CD14-positive monocyte (primary cell): ENCODE measurements around the gene CAPZA1. TPM values are rescaled to one million over a fixed set of nuclear protein-coding genes. Genes with fewer than 3 reads are reported as not detected.

Experiments
- DNase-seq, 3 donors: peaks; one replicate each; pipeline ENCODE4 v3.0.0-alpha.2; 2011 to 2022
- H2AFZ ChIP-seq: 2 replicates; pipeline ENCODE4 v1.6.0; 2012; ENCODE audit warnings: mild to moderate bottlenecking, low read depth, low read length, inconsistent platforms; ENCODE audit not compliant: insufficient read depth, poor library complexity, severe bottlenecking
- H3K27ac ChIP-seq, 2 donors: 1 replicate in 1 of 2; 2 replicates in 1 of 2; pipeline ENCODE4 v1.5.1; 2012 to 2013; ENCODE audit warnings: low read length in 2 of 2, control low read depth in 1 of 2, inconsistent platforms in 1 of 2, low read depth in 1 of 2, mild to moderate bottlenecking in 1 of 2
- H3K27me3 ChIP-seq, 2 donors: one replicate each; pipeline versions ENCODE4 v1.6.0 to v1.6.1; 2011 to 2013; ENCODE audit warnings: low read length in 2 of 2; ENCODE audit not compliant: control insufficient read depth in 2 of 2, insufficient read depth in 2 of 2
- H3K36me3 ChIP-seq, 2 donors: replicated peaks in 1 of 2; 1 replicate in 1 of 2; 2 replicates in 1 of 2; pipeline versions ENCODE4 v1.5.1 to v1.6.1; 2012 to 2013; ENCODE audit warnings: low read length in 2 of 2, control low read depth in 1 of 2, inconsistent platforms in 1 of 2, mild to moderate bottlenecking in 1 of 2; ENCODE audit not compliant: insufficient read depth in 2 of 2, control insufficient read depth in 1 of 2
- H3K4me1 ChIP-seq, 2 donors: 1 replicate in 1 of 2; 2 replicates in 1 of 2; pipeline versions ENCODE4 v1.5.1 to v1.6.1; 2012 to 2013; ENCODE audit warnings: low read length in 2 of 2, control low read depth in 1 of 2, inconsistent platforms in 1 of 2, mild to moderate bottlenecking in 1 of 2, moderate library complexity in 1 of 2; ENCODE audit not compliant: insufficient read depth in 2 of 2, control insufficient read depth in 1 of 2
- H3K4me2 ChIP-seq: replicated peaks from 2 replicates; pipeline ENCODE3; 2012; ENCODE audit warnings: low read length, moderate library complexity, mild to moderate bottlenecking; ENCODE audit not compliant: poor library complexity, severe bottlenecking; ENCODE audit errors: extremely low read depth
- H3K4me3 ChIP-seq, 3 experiments: fragments of 200-600 bp in 1 of 3; sonication (generic) in 1 of 3; replicated peaks in 1 of 3; 1 replicate in 2 of 3; 2 replicates in 1 of 3; pipeline ENCODE4 v1.5.1; 2011 to 2013; ENCODE audit warnings: low read length in 3 of 3, mild to moderate bottlenecking in 3 of 3, control low read depth in 2 of 3, low read depth in 2 of 3, inconsistent platforms in 1 of 3, moderate library complexity in 1 of 3
- H3K79me2 ChIP-seq: 2 replicates; pipeline ENCODE4 v1.6.0; 2012; ENCODE audit warnings: mild to moderate bottlenecking, control low read depth, inconsistent platforms, low read length, moderate library complexity; ENCODE audit not compliant: insufficient read depth
- H3K9ac ChIP-seq: 2 replicates; pipeline ENCODE4 v1.6.0; 2017; ENCODE audit warnings: low read length, mild to moderate bottlenecking; ENCODE audit not compliant: insufficient read depth, poor library complexity, severe bottlenecking
- H3K9me3 ChIP-seq, 2 donors: replicated peaks in 1 of 2; 1 replicate in 1 of 2; 2 replicates in 1 of 2; pipeline versions ENCODE4 v1.5.1 to v1.6.1; 2012 to 2013; ENCODE audit warnings: low read length in 2 of 2, control low read depth in 1 of 2; ENCODE audit not compliant: control insufficient read depth in 1 of 2, insufficient read depth in 1 of 2
- H4K20me1 ChIP-seq: 2 replicates; pipeline ENCODE4 v1.6.0; 2012; ENCODE audit warnings: mild to moderate bottlenecking, low read length, control low read depth, moderate library complexity; ENCODE audit not compliant: insufficient read depth
- H3K27ac Mint-ChIP-seq, 7 donors: one replicate each; pipeline ENCODE4 v1.8.0; 2020; ENCODE audit warnings: mild to moderate bottlenecking in 7 of 7, mixed read lengths in 7 of 7, moderate library complexity in 6 of 7, inconsistent platforms in 2 of 7
- H3K27me3 Mint-ChIP-seq, 3 donors: one replicate each; pipeline ENCODE4 v1.8.0; 2021 to 2022; ENCODE audit warnings: low read depth in 3 of 3, mild to moderate bottlenecking in 3 of 3, mixed read lengths in 3 of 3, moderate library complexity in 3 of 3, inconsistent platforms in 1 of 3
- H3K36me3 Mint-ChIP-seq, 2 donors: one replicate each; pipeline ENCODE4 v1.8.0; 2020; ENCODE audit warnings: mixed read lengths in 2 of 2, inconsistent platforms in 1 of 2, mild to moderate bottlenecking in 1 of 2
- H3K4me1 Mint-ChIP-seq: one replicate; pipeline ENCODE4 v1.8.0; 2020; ENCODE audit warnings: mild to moderate bottlenecking, mixed read lengths
- H3K4me3 Mint-ChIP-seq, 2 donors: one replicate each; pipeline ENCODE4 v1.8.0; 2020; ENCODE audit warnings: mild to moderate bottlenecking in 2 of 2, mixed read lengths in 2 of 2, moderate library complexity in 1 of 2
- H3K9me3 Mint-ChIP-seq, 7 donors: one replicate each; pipeline ENCODE4 v1.8.0; 2020 to 2022; ENCODE audit warnings: mixed read lengths in 7 of 7, mild to moderate bottlenecking in 6 of 7, moderate library complexity in 6 of 7, inconsistent platforms in 2 of 7
- CTCF ChIP-seq: fragments of 200-600 bp; IDR thresholded peaks from one replicate; pipeline ENCODE4 v1.8.0; 2022; ENCODE audit warnings: antibody characterized with exemption, mild to moderate bottlenecking
- WGBS: methylation state at CpG from one replicate; pipeline ENCODE4 v1.1.5; 2013; ENCODE audit warnings: missing lambda C conversion rate; ENCODE audit not compliant: insufficient coverage; 5-methylcytosine and 5-hydroxymethylcytosine counted together
- intact Hi-C, 2 donors: fragments of 100-400 bp; cut with micrococcal nuclease; formaldehyde crosslinking; loops; one replicate each; pipeline versions ENCODE4 v1.15.0 to v1.15.1; 2023
- polyA plus RNA-seq, 3 donors: library from polyadenylated mRNA; depleted of rRNA in 1 of 3; unstranded in 2 of 3; stranded (reverse) in 1 of 3; fragments of 300-500 nt in 2 of 3; fragments of >200 nt in 1 of 3; fragmentation: Illumina TruSeq in 2 of 3; gene quantifications; 1 replicate in 2 of 3; 2 replicates in 1 of 3; pipeline ENCODE4 v1.2.3, GENCODE V29; 2012 to 2021

Gene CAPZA1
- polyA plus RNA-seq, 3 donors = 93.4 to 357 (median 339) TPM

GRCh38 chr1:112696578-112697314, 77.1 kb downstream of the CAPZA1 start:
- Histone ChIP-seq H3K27me3 (no peaks in the 10 kb centered on the region), H2AFZ (no peak overlapping the region), H3K4me1 (peaks cover 23% of the 10 kb centered on the region in 2 donors), H3K36me3 (peaks cover 3 to 50% of the 10 kb centered on the region in 2 donors), H3K79me2 (no peaks in the 10 kb centered on the region), H3K9me3 (no peaks in the 10 kb centered on the region), H4K20me1 (no peaks in the 10 kb centered on the region), H3K4me2 (no peak overlapping the region), H3K9ac (no peak overlapping the region), H3K4me3 (no peak overlapping the region), H3K27ac (no peak overlapping the region)
- peaks cover 4 to 25% of the 10 kb centered on the region in 2 donors for H3K36me3 Mint-ChIP-seq
- peaks cover 0 to 2% (median 0%) of the 10 kb centered on the region in 7 donors for H3K9me3 Mint-ChIP-seq
- H3K27me3 Mint-ChIP-seq = peaks cover 0 to 1% (median 1%) of the 10 kb centered on the region in 3 donors
- peaks cover 25% of the 10 kb centered on the region for H3K4me1 Mint-ChIP-seq
- no peak overlapping the region for H3K4me3 Mint-ChIP-seq
- no peak for DNase-seq
- no peak for TF ChIP-seq CTCF
- intact Hi-C loops = no loop called here
- WGBS = 100% methylated on average over 2 of the region's 7 CpGs
- H3K27ac Mint-ChIP-seq = peak overlapping the region in 1 of 7 donors; percentile 53

GRCh38 chr1:112697781-112698201, 78.2 kb downstream of the CAPZA1 start:
- 90% methylated on average over 4 of the region's 9 CpGs for WGBS
- Histone ChIP-seq H2AFZ (no peak overlapping the region), H3K36me3 (peaks cover 3 to 39% of the 10 kb centered on the region in 2 donors), H3K27ac (no peak overlapping the region), H3K4me3 (no peak overlapping the region), H3K9me3 (no peaks in the 10 kb centered on the region), H3K79me2 (no peaks in the 10 kb centered on the region), H3K9ac (no peak overlapping the region), H3K27me3 (no peaks in the 10 kb centered on the region), H4K20me1 (no peaks in the 10 kb centered on the region), H3K4me2 (no peak overlapping the region), H3K4me1 (peaks cover 31% of the 10 kb centered on the region in 2 donors)
- intact Hi-C loops = no loop called here
- Mint-ChIP-seq H3K4me3 (no peak overlapping the region), H3K27ac (no peak overlapping the region), H3K27me3 (peaks cover 0 to 4% (median 3%) of the 10 kb centered on the region in 3 donors), H3K4me1 (peaks cover 34% of the 10 kb centered on the region), H3K36me3 (peaks cover 8 to 28% of the 10 kb centered on the region in 2 donors), H3K9me3 (peaks cover 0 to 2% (median 0%) of the 10 kb centered on the region in 7 donors)
- no peak for DNase-seq
- no peak for TF ChIP-seq CTCF
